K562 (cell line): ENCODE measurements around the gene GNAQ. TPM values are rescaled to one million over a fixed set of nuclear protein-coding genes. Genes with fewer than 3 reads are reported as not detected.

Source experiments
- ATAC-seq: fragments of 200-7000 bp; cut with Tn5 transposase; 3 replicates; pipeline ENCODE4 v1.9.1; 2020; ENCODE audit warnings: moderate library complexity
- BruUV-seq: library from RNA; stranded (reverse); fragments of 400-500 nt; replicated peaks from 2 replicates; lab custom pipeline; 2021; lab: Mats Ljungman, UMichigan
- CTCF ChIA-PET: fragments of 300-600 bp; formaldehyde crosslinking; extraction: SDS; loops from one replicate; lab custom pipeline; 2021; ENCODE audit warnings: low intra/inter-chr PET ratio; lab: Yijun Ruan, JAX
- POLR2A ChIA-PET: fragments of 300-600, 350-650 bp; sonication (Branson Sonifier 250); formaldehyde crosslinking; extraction: SDS; loops from one replicate; lab custom pipeline; 2021; ENCODE audit warnings: antibody characterized with exemption, inconsistent platforms; lab: Yijun Ruan, JAX
- DNase-seq, 4 experiments: peaks; one replicate each; pipeline versions ENCODE4 v3.0.0 to v3.0.0-alpha.2; 2011 to 2018; ENCODE audit warnings: low spot score in 3 of 4, mixed read lengths in 3 of 4; ENCODE audit errors: extremely low read depth in 1 of 4
- FAIRE-seq: peaks from 2 replicates; lab custom pipeline; 2011; peaks lifted over from hg19 to GRCh38; lab: Jason Lieb, UNC
- H2AFZ ChIP-seq: 2 replicates; pipeline ENCODE4 v1.6.0; 2011; ENCODE audit warnings: low read depth, low read length, control low read depth, inconsistent platforms
- H3K27ac ChIP-seq: fragments of 200-600 bp; 3 replicates; pipeline ENCODE4 v1.8.0; 2011; ENCODE audit warnings: low read depth, mild to moderate bottlenecking, control low read depth, inconsistent platforms, low read length, moderate library complexity, mixed read lengths; ENCODE audit errors: extremely low read depth
- H3K27me3 ChIP-seq, 2 experiments: fragments of 300-600 bp in 1 of 2; 2 replicates in 1 of 2; 3 replicates in 1 of 2; pipeline versions ENCODE4 v1.6.0 to v1.8.0; 2011; ENCODE audit warnings: inconsistent platforms in 2 of 2, low read length in 2 of 2, mild to moderate bottlenecking in 1 of 2, mixed read lengths in 1 of 2, moderate library complexity in 1 of 2; ENCODE audit not compliant: control insufficient read depth in 2 of 2, insufficient read depth in 2 of 2
- H3K36me3 ChIP-seq: fragments of 300-600 bp; 3 replicates; pipeline ENCODE4 v1.8.0; 2011; ENCODE audit warnings: mild to moderate bottlenecking, low read length, inconsistent platforms; ENCODE audit not compliant: control insufficient read depth, insufficient read depth
- H3K4me1 ChIP-seq, 2 experiments: fragments of 200-600 bp in 1 of 2; replicated peaks in 1 of 2; 2 replicates in 1 of 2; 3 replicates in 1 of 2; pipeline versions ENCODE4 v1.5.1 to v1.8.0; 2011; ENCODE audit warnings: inconsistent platforms in 2 of 2, low read length in 2 of 2, mild to moderate bottlenecking in 1 of 2, mixed read lengths in 1 of 2, moderate library complexity in 1 of 2; ENCODE audit not compliant: control insufficient read depth in 2 of 2, insufficient read depth in 2 of 2
- H3K4me2 ChIP-seq: 2 replicates; pipeline ENCODE4 v1.6.1; 2011; ENCODE audit warnings: low read length, control low read depth, inconsistent platforms, mixed read lengths; ENCODE audit not compliant: insufficient read depth
- H3K4me3 ChIP-seq: fragments of 200-600 bp; sonication (generic), shearing (Covaris generic); 2 replicates; pipeline ENCODE4 v1.5.1; 2016; ENCODE audit warnings: control low read depth, inconsistent platforms
- H3K79me2 ChIP-seq: fragments of 200-600 bp; 3 replicates; pipeline ENCODE4 v1.8.0; 2011; ENCODE audit warnings: low read length, inconsistent platforms; ENCODE audit not compliant: control insufficient read depth, insufficient read depth
- H3K9ac ChIP-seq, 2 experiments: 2 replicates each; pipeline versions ENCODE4 v1.6.0 to v1.6.1; 2011; ENCODE audit warnings: low read depth in 2 of 2, low read length in 2 of 2, control low read depth in 1 of 2, inconsistent platforms in 1 of 2, mild to moderate bottlenecking in 1 of 2, mixed read lengths in 1 of 2; ENCODE audit not compliant: insufficient read depth in 1 of 2
- H3K9me1 ChIP-seq: one replicate; pipeline ENCODE4 v1.6.0; 2011; ENCODE audit warnings: inconsistent platforms, mild to moderate bottlenecking, low read length, moderate library complexity; ENCODE audit not compliant: control insufficient read depth, insufficient read depth
- H3K9me3 ChIP-seq: replicated peaks from 2 replicates; pipeline ENCODE4 v1.5.1; 2011; ENCODE audit warnings: low read depth, low read length, inconsistent platforms; ENCODE audit not compliant: control insufficient read depth, insufficient read depth
- H4K20me1 ChIP-seq: replicated peaks from 2 replicates; pipeline ENCODE4 v1.6.1; 2011; ENCODE audit warnings: low read length, inconsistent platforms, mixed read lengths; ENCODE audit not compliant: control insufficient read depth, insufficient read depth
- CBFB ChIP-seq: sonication (generic); formaldehyde crosslinking; IDR thresholded peaks from 2 replicates; pipeline ENCODE4 v1.4.0; 2020; ENCODE audit warnings: mild to moderate bottlenecking, missing genetic modification reagents
- CBX1 ChIP-seq: sonication (generic); IDR thresholded peaks from 2 replicates; pipeline ENCODE4 v1.6.1; 2016; ENCODE audit warnings: antibody characterized with exemption, low read depth, mild to moderate bottlenecking
- CCAR2 ChIP-seq: fragments of 200-400 bp; formaldehyde crosslinking; IDR thresholded peaks from 2 replicates; pipeline ENCODE4 v1.6.1; 2017; ENCODE audit warnings: mild to moderate bottlenecking, low read depth, low read length
- CHD7 ChIP-seq: fragments of 200-600 bp; sonication (generic); IDR thresholded peaks from one replicate; pipeline ENCODE4 v1.6.1; 2012; ENCODE audit warnings: mild to moderate bottlenecking, low read depth, low read length, inconsistent platforms
- DMBX1 ChIP-seq: fragments of 250-450 bp; sonication (Bioruptor Pico); IDR thresholded peaks from 2 replicates; pipeline ENCODE4 v1.8.0; 2022; ENCODE audit warnings: inconsistent platforms, mild to moderate bottlenecking, moderate library complexity, borderline replicate concordance
- MLLT1 ChIP-seq, 2 experiments: fragments of 450-650 bp; IDR thresholded peaks; 2 replicates each; pipeline ENCODE4 v1.6.1; 2016
- SRSF9 ChIP-seq: fragments of 200-400 bp; formaldehyde crosslinking; IDR thresholded peaks from 2 replicates; pipeline ENCODE4 v1.6.1; 2017; ENCODE audit warnings: low read depth, low read length, borderline replicate concordance
- ZBTB7A ChIP-seq: IDR thresholded peaks from 2 replicates; pipeline ENCODE4 v1.6.1; 2011; ENCODE audit warnings: low read depth, mild to moderate bottlenecking, low read length, moderate library complexity, borderline replicate concordance; ENCODE audit not compliant: control insufficient read depth
- WGBS: fragments of 100-300 bp; shearing (Covaris generic); methylation state at CpG from one replicate; pipeline ENCODE4 v1.1.6; 2016; ENCODE audit warnings: low coverage, mixed read lengths; ENCODE audit not compliant: insufficient coverage; ENCODE audit errors: missing lambda C conversion rate; 5-methylcytosine and 5-hydroxymethylcytosine counted together
- in situ Hi-C: fragments of 300-500 bp; cut with MboI; formaldehyde crosslinking; loops from 4 replicates; pipeline ENCODE4 v1.15.0; 2018; ENCODE audit warnings: inconsistent platforms, mixed read lengths
- intact Hi-C: fragments of 100-400 bp; cut with micrococcal nuclease; formaldehyde crosslinking; loops from 2 replicates; pipeline ENCODE4 v1.14.2; 2022
- polyA plus RNA-seq, 8 experiments: library from polyadenylated mRNA; depleted of rRNA in 4 of 8; stranded (reverse) in 5 of 8; unstranded in 3 of 8; fragments of >200 nt; fragmentation: Nextera tagmentation in 2 of 8; fragmentation: Illumina TruSeq in 1 of 8; extraction: Ambion mirVana in 2 of 8; extraction: Trizol in 1 of 8; gene quantifications; 2 replicates each; pipeline versions ENCODE4 v1.2.1 to v1.2.3, GENCODE V29; 2011 to 2014; ENCODE audit warnings: inconsistent platforms in 1 of 8, missing spikeins in 1 of 8
- total RNA-seq, 7 experiments: library from RNA; depleted of rRNA in 6 of 7; stranded (reverse); fragments of >200 nt in 6 of 7; fragmentation: Illumina TruSeq in 2 of 7; extraction: Trizol in 2 of 7; gene quantifications; 2 replicates each; pipeline versions ENCODE4 v1.2.1 to v1.2.3, GENCODE V29; 2011 to 2021; ENCODE audit warnings: low replicate concordance in 1 of 7

GNAQ gene
- total and polyA plus RNA-seq, 9 of the 15 experiments (the other 6 are each of a cell fraction or from before 2014, with no cell fraction given), result 4.8 to 27.9 (median 17.5) TPM

- TF ChIP-seq MLLT1 (IDR thresholded peaks at IDR 0.05), result no peak
- no peak for TF ChIP-seq ZBTB7A
Measured at GRCh38 chr9:77996696-77997095, 34.9 kb downstream of the GNAQ start (continued).

- intact Hi-C loops (no loop called here), in situ Hi-C loops (no loop called here)
- CTCF ChIA-PET, result no interaction called here
- 38% methylated on average over 5 of the region's 5 CpGs for whole genome bisulfite sequencing
- H2AFZ ChIP-seq, result no peak overlapping the region
- peaks cover 7 to 22% of the 10 kb centered on the region in 2 experiments; a peak in 4 of 5 replicates for H3K4me1 ChIP-seq
- H3K9me1 ChIP-seq, result no peaks in the 10 kb centered on the region
- no peak overlapping the region for H3K27ac ChIP-seq
- POLR2A ChIA-PET, result interaction anchor here (1.1 kb wide), 1 partner anchor 12 kb away, joined by 3 read pairs; no protein-coding TSS in a partner anchor
- FAIRE-seq (no peak), ATAC-seq (no peak), DNase-seq (no peak)
- 0 out of 2 replicates have a peak, but pooled peaks cover 4% of the 10 kb centered on the region for H4K20me1 ChIP-seq
- H3K4me2 ChIP-seq, result no peak overlapping the region
- TF ChIP-seq CBX1 (no peak), CCAR2 (no peak), SRSF9 (no peak), CBFB (CRISPR knock-in tag) (no peak), DMBX1 (CRISPR knock-in tag) (no peak), CHD7 (no peak)
- H3K27me3 ChIP-seq, result no peaks in the 10 kb centered on the region
- H3K36me3 ChIP-seq, result peaks cover 8% of the 10 kb centered on the region; the same call in 1 of the 3 replicates
- peaks cover 81% of the 10 kb centered on the region for H3K79me2 ChIP-seq
- no peak overlapping the region for H3K9ac ChIP-seq
- BruUV-seq, result no TSS peak
- no peak overlapping the region for H3K4me3 ChIP-seq
- H3K9me3 ChIP-seq, result no peaks in the 10 kb centered on the region
Measured at GRCh38 chr9:77991191-77991590, 40.4 kb downstream of the GNAQ start.
